Motor neuron (in vitro differentiated cells): ENCODE measurements around the gene ARMCX2. TPM values are rescaled to one million over a fixed set of nuclear protein-coding genes. Genes with fewer than 3 reads are reported as not detected.
"Not testable (repeated sequence)": the region's sequence is repeated elsewhere in the genome, so short reads cannot be mapped to it uniquely, and the experiment has no call there.

Experiments used
- ATAC-seq, 8 experiments: fragments of 200-7000 bp; cut with Tn5 transposase; replicated peaks in 6 of 8; 2 replicates each; pipeline ENCODE4 v1.8.0; 2021; ENCODE audit warnings: mild to moderate bottlenecking in 8 of 8, moderate library complexity in 8 of 8
- H3K27ac ChIP-seq, 2 donors: fragments of 250-450 bp; sonication (Bioruptor Pico); 2 replicates each; pipeline ENCODE4 v1.9.0; 2021; ENCODE audit warnings: antibody characterized with exemption in 2 of 2, mild to moderate bottlenecking in 2 of 2, moderate library complexity in 1 of 2
- H3K4me1 ChIP-seq, 2 donors: fragments of 250-450 bp; sonication (Bioruptor Pico); replicated peaks in 1 of 2; 2 replicates each; pipeline ENCODE4 v1.6.1; 2021; ENCODE audit warnings: antibody characterized with exemption in 2 of 2, mild to moderate bottlenecking in 2 of 2, moderate library complexity in 1 of 2
- H3K4me3 ChIP-seq, 5 donors: fragments of 250-450 bp; sonication (Bioruptor Pico); 2 replicates each; pipeline ENCODE4 v1.9.0; 2021; ENCODE audit warnings: antibody characterized with exemption in 5 of 5, mild to moderate bottlenecking in 5 of 5, moderate library complexity in 4 of 5
- WGBS, 10 experiments: fragments of 450-650 bp; shearing (Covaris generic); methylation state at CpG; one replicate each; pipeline ENCODE4 v1.0.0; 2022; 5-methylcytosine and 5-hydroxymethylcytosine counted together
- in situ Hi-C, 9 experiments: fragments of 400-800 bp; cut with MboI; loops; one replicate each; pipeline ENCODE4 v1.15.0; 2021; ENCODE audit warnings: low sequenced_read_pairs in 9 of 9, low pct_unique_long_range_greater_than_20kb in 2 of 9; ENCODE audit not compliant: unreplicated experiment in 9 of 9
- total RNA-seq, 8 experiments: library from RNA; unstranded; fragments of 300-600 nt; gene quantifications; 2 replicates each; pipeline versions ENCODE4 v1.2.3 to v1.2.4, GENCODE V29; 2022

ARMCX2 gene
- total RNA-seq, 8 experiments from 2014 or later, result 0.59 to 245 (median 57.9) TPM

DNA sequence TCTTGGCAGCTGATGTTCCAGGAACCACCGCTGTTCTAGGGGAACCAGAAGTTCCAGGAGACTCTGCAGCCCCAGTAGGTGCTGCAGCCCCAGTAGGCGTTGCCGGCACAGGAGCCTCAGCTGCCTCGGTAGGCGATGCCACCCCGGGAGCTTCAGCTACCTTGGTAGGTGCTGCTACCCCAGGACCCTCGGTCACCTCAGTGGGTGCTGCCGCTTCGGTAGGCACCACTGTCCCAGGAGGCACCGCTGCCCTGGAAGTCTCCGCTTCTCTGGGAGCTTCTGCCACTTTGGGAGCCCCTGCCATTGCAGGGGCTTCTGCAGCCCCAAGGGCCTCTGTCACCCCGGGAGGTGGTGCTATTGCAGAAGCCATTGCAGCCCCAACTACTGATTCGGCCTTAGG, 2.8 kb downstream of the ARMCX2 start:
- in situ Hi-C loops, result no loop called here
- Histone ChIP-seq H3K4me1 (peaks cover 2 to 7% of the 10 kb centered on the region in 2 donors), H3K4me3 (no peak overlapping the region), H3K27ac (no peak overlapping the region)
- 90% methylated on average over 7 of the region's 13 CpGs; no CpG with 5 or more reads in 9 of the 10 experiments for WGBS, 10 experiments
- no peak for ATAC-seq

DNA sequence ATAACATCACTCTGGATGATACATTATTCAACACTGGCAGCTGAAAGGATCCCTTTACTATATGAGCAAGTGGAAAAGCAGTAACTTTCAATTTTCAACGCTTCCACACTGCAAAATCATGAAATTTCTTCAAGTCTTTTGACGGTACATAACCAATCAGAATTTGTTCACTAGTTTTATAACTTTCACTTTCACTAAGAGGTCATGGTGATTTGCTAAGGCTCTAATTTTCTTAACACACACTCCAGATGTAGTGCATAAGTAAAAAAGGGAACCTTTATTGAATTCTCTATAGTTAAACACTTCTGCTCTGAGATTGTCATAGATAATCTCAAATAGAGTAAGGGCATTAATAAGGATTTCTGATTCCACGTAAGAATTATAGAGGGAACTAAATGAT, 4.1 kb downstream of the ARMCX2 start:
- in situ Hi-C loops, result no loop called here
- H3K4me3 ChIP-seq, result no peak overlapping the region
- ATAC-seq, result no peak
- no peak overlapping the region for H3K27ac ChIP-seq
- H3K4me1 ChIP-seq, result peaks cover 2 to 7% of the 10 kb centered on the region in 2 donors
- WGBS, 10 experiments, result 40 to 100% (median 80%) methylated on average over 1 to 3 of the region's 3 CpGs; no CpG with 5 or more reads in 3 of the 10 experiments

DNA sequence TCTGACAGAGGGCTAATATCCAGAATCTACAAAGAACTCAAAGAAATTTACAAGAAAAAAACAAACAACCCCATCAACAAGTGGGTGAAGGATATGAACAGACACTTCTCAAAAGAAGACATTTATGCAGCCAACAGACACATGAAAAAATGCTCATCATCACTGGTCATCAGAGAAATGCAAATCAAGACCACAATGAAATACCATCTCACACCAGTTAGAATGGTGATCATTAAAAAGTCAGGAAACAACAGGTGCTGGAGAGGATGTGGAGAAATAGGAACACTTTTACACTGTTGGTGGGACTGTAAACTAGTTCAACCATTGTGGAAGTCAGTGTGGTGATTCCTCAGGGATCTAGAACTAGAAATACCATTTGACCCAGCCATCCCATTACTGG, 11.9 kb downstream of the ARMCX2 start:
- H3K4me3 ChIP-seq, H3K27ac ChIP-seq, H3K4me1 ChIP-seq, ATAC-seq: not testable (repeated sequence)
- in situ Hi-C loops, result loop anchor here in 1 of 9 experiments (25.0 kb wide), 1 partner anchor 115 kb away; no protein-coding TSS in a partner anchor

DNA sequence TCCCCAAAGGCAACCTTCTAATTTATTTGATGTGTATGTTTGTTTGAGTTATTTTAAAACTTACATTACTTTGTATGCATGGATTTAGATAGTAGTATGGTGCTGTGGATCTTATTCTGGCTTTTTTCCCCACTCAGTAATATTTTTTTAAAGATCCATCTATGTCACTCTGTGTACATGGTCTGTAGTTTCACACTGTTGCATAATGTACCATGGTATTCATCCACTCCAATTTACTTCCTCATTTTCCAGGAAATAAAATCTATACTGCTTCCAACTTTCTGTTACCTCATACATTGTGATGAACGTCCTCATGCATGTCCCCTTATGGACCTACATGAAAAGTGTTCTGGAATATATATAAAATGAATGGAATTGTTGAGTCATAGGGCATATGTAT, 17.6 kb downstream of the ARMCX2 start:
- H3K27ac ChIP-seq, result no peak overlapping the region
- WGBS, 10 experiments, result 0 to 67% (median 17%) methylated on average over 1 of the region's 1 CpG; no CpG with 5 or more reads in 6 of the 10 experiments
- peak in 3 of 8 experiments; percentile 9 to 20 (median 12) for ATAC-seq
- in situ Hi-C loops, result loop anchor here in 1 of 9 experiments (25.0 kb wide), 1 partner anchor 120 kb away; no protein-coding TSS in a partner anchor
- H3K4me3 ChIP-seq, result no peak overlapping the region
- H3K4me1 ChIP-seq, result peaks cover 0 to 2% of the 10 kb centered on the region in 2 donors

DNA sequence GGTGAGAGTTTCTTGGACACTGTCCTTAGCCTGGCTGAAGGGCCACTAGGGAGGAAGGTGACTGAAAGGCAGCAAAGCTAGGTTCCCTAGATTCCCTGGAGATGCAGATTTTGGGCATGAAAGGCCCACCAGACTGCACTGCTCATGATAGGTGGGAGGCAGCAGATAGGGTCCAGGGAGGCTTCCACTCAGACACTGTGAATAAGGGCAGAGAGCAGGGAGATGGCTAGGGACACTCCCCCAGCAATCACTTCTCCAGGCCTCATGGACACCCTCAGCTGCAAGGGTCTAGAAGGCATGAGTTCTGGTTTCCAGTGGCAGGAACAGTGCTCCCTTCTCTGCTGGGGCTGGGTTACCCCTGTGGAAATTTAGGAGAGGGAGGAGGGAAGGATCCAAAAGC, 20.1 kb downstream of the ARMCX2 start:
- Histone ChIP-seq H3K4me3 (no peak overlapping the region), H3K4me1 (peaks cover 0 to 2% of the 10 kb centered on the region in 2 donors), H3K27ac (no peak overlapping the region)
- ATAC-seq, result no peak
- in situ Hi-C loops, result loop anchor here in 1 of 9 experiments (25.0 kb wide), 1 partner anchor 123 kb away; no protein-coding TSS in a partner anchor

DNA sequence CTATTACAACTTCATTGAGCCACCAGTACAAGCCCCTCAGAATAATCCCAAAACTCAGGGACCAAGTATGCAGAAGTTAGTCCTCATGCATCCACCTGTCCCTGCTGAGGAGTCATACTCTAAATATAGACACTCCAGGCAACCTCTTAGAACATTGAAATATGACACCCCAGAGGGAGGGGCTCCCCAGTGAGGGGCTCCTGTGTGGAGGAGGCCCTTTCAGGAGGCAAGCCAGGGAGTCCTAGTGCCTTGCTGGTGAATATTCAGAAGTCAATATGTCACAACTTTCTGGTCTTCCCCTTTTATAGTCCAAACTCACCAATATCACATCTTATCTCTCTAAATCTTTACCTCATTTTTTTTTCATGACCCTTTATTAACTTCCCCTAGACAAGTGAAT, 40.3 kb downstream of the ARMCX2 start:
- in situ Hi-C loops, result no loop called here
- Histone ChIP-seq H3K4me1 (peaks cover 14 to 16% of the 10 kb centered on the region in 2 donors), H3K4me3 (no peak overlapping the region), H3K27ac (no peak overlapping the region)
- peak in 7 of 8 experiments; percentile 5 to 57 (median 36) for ATAC-seq

DNA sequence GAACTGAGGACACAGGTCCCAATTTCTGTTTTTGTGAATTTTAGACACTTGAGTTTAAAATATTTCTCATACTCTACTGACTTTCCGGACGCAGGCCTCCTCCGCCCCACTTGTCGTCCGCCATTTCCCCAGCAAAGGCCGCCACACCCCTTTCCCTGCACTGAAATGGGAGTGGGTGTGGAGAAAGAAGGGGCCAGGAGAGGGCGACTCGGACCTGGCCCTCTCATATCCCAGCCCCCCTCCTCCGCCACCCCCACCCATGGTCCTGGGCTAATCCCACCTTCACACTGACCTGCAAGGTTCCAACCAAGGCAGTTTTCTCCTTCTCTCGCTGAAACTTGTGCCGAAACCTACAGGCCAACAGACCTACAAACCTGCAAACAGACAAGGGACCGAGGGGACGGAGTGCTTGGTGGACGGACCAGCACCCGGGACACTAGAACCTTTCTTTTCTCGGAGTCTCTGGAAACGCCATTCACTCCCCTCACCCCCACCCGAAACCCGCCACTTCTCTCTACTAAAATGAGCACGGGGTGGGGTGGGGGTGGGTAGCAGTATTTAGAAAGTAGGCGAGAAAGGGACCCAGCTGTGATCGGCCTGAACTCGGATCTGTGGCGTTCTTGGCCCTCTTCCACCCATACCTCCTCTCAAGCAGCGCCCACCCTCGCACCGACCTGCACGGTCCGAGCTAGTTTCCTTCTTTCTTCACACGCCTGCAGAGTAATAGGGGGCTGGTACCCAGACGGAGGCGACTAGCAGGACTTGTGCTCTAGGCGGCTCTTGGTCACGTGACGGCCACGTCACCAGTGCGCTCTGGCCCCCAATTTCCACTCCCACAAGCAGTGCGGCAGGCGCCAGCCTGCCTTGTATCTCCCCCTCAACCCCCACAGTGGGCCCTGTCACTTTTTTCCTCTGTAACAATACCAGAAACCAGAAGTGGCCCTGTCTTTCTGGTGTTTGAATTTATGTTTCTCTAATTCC, 42.1 kb downstream of the ARMCX2 start, which contains the start of gene ARMCX6:
TSS of gene ARMCX6 (minus strand) at position 790 of the 981 bp plus-strand sequence. CDS start 1,380 bp downstream, outside the sequence.
- Histone ChIP-seq H3K4me3 (peak within 1 kb of the TSS; percentile 64 to 91 (median 83)), H3K27ac (peak within 1 kb of the TSS; percentile 88 to 90), H3K4me1 (peaks cover 13% of the 10 kb centered on the region in 2 donors)
- ATAC-seq, result peak; percentile 75 to 90 (median 84)
- in situ Hi-C loops, result no loop called here
- 53% methylated on average over 5 of the region's 39 CpGs; no CpG with 5 or more reads in 9 of the 10 experiments for WGBS, 10 experiments

DNA sequence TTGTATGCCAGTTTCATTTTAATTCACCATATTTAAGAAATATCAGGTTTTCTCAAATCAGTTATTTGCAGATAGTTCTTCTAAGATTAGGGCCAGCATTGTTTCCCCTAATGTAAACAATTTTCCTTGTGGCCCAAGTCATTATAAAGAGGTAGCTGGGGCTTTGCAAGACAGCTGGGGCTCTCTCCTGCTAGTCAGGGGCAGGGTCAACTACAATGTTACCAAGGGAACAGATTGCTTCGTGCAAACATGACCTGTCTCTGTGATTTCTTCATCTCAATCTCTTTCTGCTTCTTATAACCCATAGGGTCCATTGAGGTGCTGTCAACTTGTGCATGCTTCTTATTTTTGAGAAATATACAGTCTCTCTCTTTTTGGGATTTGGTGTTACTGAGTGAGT, 53.9 kb downstream of the ARMCX2 start:
- Histone ChIP-seq H3K4me3 (no peak overlapping the region), H3K27ac (no peak overlapping the region), H3K4me1 (peaks cover 4% of the 10 kb centered on the region in 2 donors)
- ATAC-seq, result peak in 4 of 8 experiments; percentile 39 to 63 (median 45)
- in situ Hi-C loops, result no loop called here
- WGBS, 10 experiments, result 0% methylated on average over 1 of the region's 1 CpG; no CpG with 5 or more reads in 7 of the 10 experiments

Other genes with a start within 250 kb of the ARMCX2 start
- gene ARMCX4, start 174.4 kb downstream of the ARMCX2 start, total RNA-seq, result 10 to 100 TPM in 4 of 8 experiments, 1 to 10 TPM in 4; 3.2 to 21.7 (median 9.6) TPM
- 10 to 100 TPM in 7 of 8 experiments, under 1 TPM in 1; 0.94 to 68.3 (median 45.7) TPM for gene ARMCX1, start 109.3 kb downstream of the ARMCX2 start, total RNA-seq
- gene ARMCX6, start 41.9 kb downstream of the ARMCX2 start, total RNA-seq, result 10 to 100 TPM; 42.3 to 72.7 (median 56.1) TPM
- gene ARMCX3, start 36.7 kb downstream of the ARMCX2 start, total RNA-seq, result 100 to 1,000 TPM in 2 of 8 experiments, 10 to 100 TPM in 6; 52.4 to 135 (median 86.7) TPM